ENCODE data around the gene KNOP1.

DNA sequence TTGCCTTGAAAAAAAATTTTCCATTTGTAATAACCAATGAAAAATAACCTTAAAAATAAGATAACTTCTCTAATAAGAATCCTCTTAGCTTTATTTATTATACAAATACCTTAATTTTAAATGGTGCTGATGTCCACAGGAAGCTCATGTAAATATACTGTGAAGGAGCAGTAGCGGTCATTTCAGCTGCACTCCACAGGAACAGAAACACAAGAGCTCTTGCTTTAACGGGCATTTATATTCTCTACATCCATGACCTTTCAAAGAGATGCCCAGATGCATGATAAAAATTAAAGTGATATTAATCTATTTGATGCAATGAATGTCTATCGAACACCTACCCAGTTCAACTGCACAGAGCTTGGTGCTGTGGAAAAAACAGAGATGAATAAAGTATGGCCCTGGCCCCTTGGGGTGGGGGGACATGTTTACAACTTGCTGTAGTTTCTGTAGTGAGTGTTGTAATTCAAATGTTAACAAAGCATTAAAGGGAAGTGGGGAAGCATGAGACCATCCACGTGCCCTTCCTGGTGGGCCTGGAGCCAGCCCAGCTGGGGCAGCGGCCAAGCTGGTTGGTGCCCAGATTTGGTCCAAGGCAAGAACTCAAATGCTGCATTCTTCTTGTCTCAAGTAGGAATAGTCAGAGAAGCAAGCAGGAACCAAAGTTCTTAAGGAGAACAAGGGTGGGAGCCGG, 48.0 kb upstream of the KNOP1 start:
- TF ChIP-seq, protein P1, sequence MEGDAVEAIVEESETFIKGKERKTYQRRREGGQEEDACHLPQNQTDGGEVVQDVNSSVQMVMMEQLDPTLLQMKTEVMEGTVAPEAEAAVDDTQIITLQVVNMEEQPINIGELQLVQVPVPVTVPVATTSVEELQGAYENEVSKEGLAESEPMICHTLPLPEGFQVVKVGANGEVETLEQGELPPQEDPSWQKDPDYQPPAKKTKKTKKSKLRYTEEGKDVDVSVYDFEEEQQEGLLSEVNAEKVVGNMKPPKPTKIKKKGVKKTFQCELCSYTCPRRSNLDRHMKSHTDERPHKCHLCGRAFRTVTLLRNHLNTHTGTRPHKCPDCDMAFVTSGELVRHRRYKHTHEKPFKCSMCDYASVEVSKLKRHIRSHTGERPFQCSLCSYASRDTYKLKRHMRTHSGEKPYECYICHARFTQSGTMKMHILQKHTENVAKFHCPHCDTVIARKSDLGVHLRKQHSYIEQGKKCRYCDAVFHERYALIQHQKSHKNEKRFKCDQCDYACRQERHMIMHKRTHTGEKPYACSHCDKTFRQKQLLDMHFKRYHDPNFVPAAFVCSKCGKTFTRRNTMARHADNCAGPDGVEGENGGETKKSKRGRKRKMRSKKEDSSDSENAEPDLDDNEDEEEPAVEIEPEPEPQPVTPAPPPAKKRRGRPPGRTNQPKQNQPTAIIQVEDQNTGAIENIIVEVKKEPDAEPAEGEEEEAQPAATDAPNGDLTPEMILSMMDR (conservative IDR thresholded peaks at IDR 0.05; ENCODE audit: low read depth, low read length): no peak
- TF ChIP-seq EZH2 (IDR thresholded peaks at IDR 0.05; ENCODE audit: low read length, unreplicated experiment) (no peak), EZH2phosphoT487 (IDR thresholded peaks at IDR 0.05; ENCODE audit: borderline replicate concordance, low read length) (no peak)

Data from PC-3 (cell line).